ENCODE measurements around the gene VPS33B.

DNA sequence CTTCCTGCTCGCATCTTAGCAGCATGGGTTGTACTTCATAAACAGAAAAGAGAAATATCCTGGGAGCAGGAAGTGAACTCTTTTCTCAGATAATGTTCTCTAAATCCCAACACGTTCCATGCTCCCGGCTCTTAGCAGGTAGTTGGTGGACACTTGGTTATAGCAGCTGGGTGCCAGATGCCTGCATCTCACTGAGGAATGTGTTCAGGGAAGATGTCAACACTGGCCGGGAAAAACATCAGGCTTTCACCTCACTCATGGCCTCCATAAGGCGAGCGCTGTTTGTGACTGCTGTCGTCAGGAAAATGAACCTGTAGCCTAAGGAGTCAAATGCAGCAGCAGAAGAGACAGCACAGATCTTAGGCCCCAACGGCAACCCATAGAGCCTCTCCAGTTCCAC, 23.7 kb downstream of the VPS33B start:
- TF ChIP-seq CTCF (IDR thresholded peaks at IDR 0.05; ENCODE audit: insufficient read depth, low read depth, low read length) (no peak), EZH2 (IDR thresholded peaks at IDR 0.05; ENCODE audit: insufficient read depth, low read length) (no peak)
